HG03354 (cell line): ENCODE measurements around the gene MAPK11.

Source experiments
- ATAC-seq: cut with Tn5 transposase; IDR thresholded peaks from one replicate; pipeline ENCODE4 v1.9.1; 2021; ENCODE audit warnings: mild to moderate bottlenecking; ENCODE audit not compliant: unreplicated experiment, poor library complexity, severe bottlenecking

The MAPK11 gene

GRCh38 chr22:50252082-50253045, 17.8 kb downstream of the MAPK11 start:
- no peak for ATAC-seq

GRCh38 chr22:50251477-50252081, 18.6 kb downstream of the MAPK11 start:
- ATAC-seq, result no peak

GRCh38 chr22:50250555-50251476, 19.4 kb downstream of the MAPK11 start, which contains the start of gene HDAC10:
TSS of gene HDAC10 (minus strand) at chr22:50251265. CDS start at chr22:50251032, 233 bp downstream.
- peak; percentile 60 for ATAC-seq

- no peak for ATAC-seq
Observed at GRCh38 chr22:50250249-50250554, 20.0 kb downstream of the MAPK11 start.

GRCh38 chr22:50249341-50250248, 20.6 kb downstream of the MAPK11 start:
- ATAC-seq, result no peak

GRCh38 chr22:50248196-50249081, 21.7 kb downstream of the MAPK11 start:
- no peak for ATAC-seq

GRCh38 chr22:50247748-50248147, 22.4 kb downstream of the MAPK11 start:
- no peak for ATAC-seq

- no peak for ATAC-seq
Observed at GRCh38 chr22:50246242-50247175, 23.7 kb downstream of the MAPK11 start.

GRCh38 chr22:50245214-50246072, 24.7 kb downstream of the MAPK11 start:
- no peak for ATAC-seq

- peak; percentile 73 for ATAC-seq
Observed at GRCh38 chr22:50244420-50245213, 25.6 kb downstream of the MAPK11 start, which contains the start of gene TUBGCP6. TSS of gene TUBGCP6 (minus strand) at chr22:50245023. CDS start at chr22:50244459, 564 bp downstream.

- no peak for ATAC-seq
Observed at GRCh38 chr22:50243685-50244419, 26.3 kb downstream of the MAPK11 start.

GRCh38 chr22:50242406-50242949, 27.7 kb downstream of the MAPK11 start:
- ATAC-seq, result no peak

GRCh38 chr22:50238755-50239154, 31.4 kb downstream of the MAPK11 start:
- ATAC-seq, result no peak

GRCh38 chr22:50236731-50237409, 33.3 kb downstream of the MAPK11 start:
- no peak for ATAC-seq
